Keratinocyte (primary cell): ENCODE results near the gene NTNG2. TPM values are rescaled to one million over a fixed set of nuclear protein-coding genes. Genes with fewer than 3 reads are reported as not detected.

Experiments
- DNase-seq: peaks from one replicate; pipeline ENCODE4 v3.0.0-alpha.2; 2011; ENCODE audit warnings: low read depth, missing footprints, low spot score
- FAIRE-seq: peaks from 2 replicates; lab custom pipeline; 2011; peaks lifted over from hg19 to GRCh38; lab: Jason Lieb, UNC
- H2AFZ ChIP-seq: 2 replicates; pipeline ENCODE4 v1.6.0; 2012; ENCODE audit warnings: low read length, control low read depth, inconsistent platforms; ENCODE audit not compliant: control insufficient read depth
- H3K27ac ChIP-seq: 2 replicates; pipeline ENCODE4 v1.5.1; 2011; ENCODE audit warnings: low read length; ENCODE audit not compliant: control insufficient read depth, insufficient read depth
- H3K27me3 ChIP-seq: 3 replicates; pipeline ENCODE4 v1.6.0; 2011; ENCODE audit warnings: low read length; ENCODE audit not compliant: control insufficient read depth, insufficient read depth; ENCODE audit errors: extremely low read depth
- H3K36me3 ChIP-seq, 2 experiments: 2 replicates in 1 of 2; 3 replicates in 1 of 2; pipeline ENCODE4 v1.5.1; 2011; ENCODE audit warnings: low read length in 2 of 2, mild to moderate bottlenecking in 1 of 2; ENCODE audit not compliant: control insufficient read depth in 2 of 2, insufficient read depth in 2 of 2; ENCODE audit errors: extremely low read depth in 1 of 2
- H3K4me1 ChIP-seq: 3 replicates; pipeline ENCODE4 v1.5.1; 2011; ENCODE audit warnings: low read length; ENCODE audit not compliant: control insufficient read depth, insufficient read depth; ENCODE audit errors: extremely low read depth
- H3K4me2 ChIP-seq: 3 replicates; pipeline ENCODE4 v1.6.0; 2011; ENCODE audit warnings: low read depth, low read length; ENCODE audit not compliant: control insufficient read depth, insufficient read depth; ENCODE audit errors: extremely low read depth
- H3K4me3 ChIP-seq, 3 experiments: fragments of 200-600 bp in 1 of 3; sonication (generic) in 1 of 3; 2 replicates in 2 of 3; 3 replicates in 1 of 3; pipeline ENCODE4 v1.5.1; 2011 to 2016; ENCODE audit warnings: low read length in 3 of 3, mild to moderate bottlenecking in 3 of 3, control low read depth in 2 of 3, inconsistent platforms in 1 of 3, low read depth in 1 of 3, mixed read lengths in 1 of 3, mixed run types in 1 of 3, moderate library complexity in 1 of 3; ENCODE audit not compliant: control insufficient read depth in 2 of 3, insufficient read depth in 2 of 3; ENCODE audit errors: extremely low read depth in 1 of 3
- H3K79me2 ChIP-seq: 2 replicates; pipeline ENCODE4 v1.6.0; 2012; ENCODE audit warnings: low read length; ENCODE audit not compliant: control insufficient read depth, insufficient read depth
- H3K9ac ChIP-seq: 3 replicates; pipeline ENCODE4 v1.6.0; 2011; ENCODE audit warnings: low read length; ENCODE audit not compliant: control insufficient read depth, insufficient read depth; ENCODE audit errors: extremely low read depth
- H3K9me1 ChIP-seq: 3 replicates; pipeline ENCODE4 v1.6.0; 2011; ENCODE audit warnings: low read length; ENCODE audit not compliant: control insufficient read depth, insufficient read depth; ENCODE audit errors: extremely low read depth
- H3K9me3 ChIP-seq: 2 replicates; pipeline ENCODE4 v1.5.1; 2012; ENCODE audit warnings: low read depth, low read length; ENCODE audit not compliant: control insufficient read depth
- H4K20me1 ChIP-seq: 3 replicates; pipeline ENCODE4 v1.6.0; 2011; ENCODE audit warnings: low read length; ENCODE audit not compliant: control insufficient read depth, insufficient read depth; ENCODE audit errors: extremely low read depth
- EZH2 ChIP-seq: IDR thresholded peaks from one replicate; pipeline ENCODE4 v1.6.1; 2012; ENCODE audit warnings: inconsistent platforms, mild to moderate bottlenecking, low read length, moderate library complexity
- dilution Hi-C: fragments of 300-500 bp; cut with MboI; formaldehyde crosslinking; loops from one replicate; pipeline ENCODE4 v1.7.0; 2020; ENCODE audit warnings: low sequenced_read_pairs; ENCODE audit not compliant: extremely low pct_ligation_motif_present
- polyA plus RNA-seq, 5 experiments: library from polyadenylated mRNA; depleted of rRNA in 3 of 5; stranded (reverse) in 3 of 5; stranded (forward) in 1 of 5; unstranded in 1 of 5; fragments of >200 nt; gene quantifications; 1 replicate in 1 of 5; 2 replicates in 3 of 5; 3 replicates in 1 of 5; pipeline versions ENCODE4 v1.2.1 to v1.2.3, GENCODE V29; 2011 to 2012; ENCODE audit warnings: missing spikeins in 2 of 5, low read depth in 1 of 5, low replicate concordance in 1 of 5
- TF ChIP-seq, protein P1 (sequence below), 3 experiments: IDR thresholded peaks in 1 of 3; conservative IDR thresholded peaks in 1 of 3; optimal IDR thresholded peaks in 1 of 3; 2 replicates in 2 of 3; 3 replicates in 1 of 3; pipeline versions ENCODE3 to v1.5.1; 2011; ENCODE audit warnings: low read length in 3 of 3, mild to moderate bottlenecking in 3 of 3, moderate library complexity in 2 of 3, control low read depth in 1 of 3, inconsistent platforms in 1 of 3; ENCODE audit not compliant: insufficient read depth in 2 of 3; ENCODE audit errors: extremely low read depth in 1 of 3

Gene NTNG2
- polyA plus RNA-seq, 1 donor (not counting 4 experiments of a cell fraction or from before 2014, with no cell fraction given) = 0.05 TPM

DNA sequence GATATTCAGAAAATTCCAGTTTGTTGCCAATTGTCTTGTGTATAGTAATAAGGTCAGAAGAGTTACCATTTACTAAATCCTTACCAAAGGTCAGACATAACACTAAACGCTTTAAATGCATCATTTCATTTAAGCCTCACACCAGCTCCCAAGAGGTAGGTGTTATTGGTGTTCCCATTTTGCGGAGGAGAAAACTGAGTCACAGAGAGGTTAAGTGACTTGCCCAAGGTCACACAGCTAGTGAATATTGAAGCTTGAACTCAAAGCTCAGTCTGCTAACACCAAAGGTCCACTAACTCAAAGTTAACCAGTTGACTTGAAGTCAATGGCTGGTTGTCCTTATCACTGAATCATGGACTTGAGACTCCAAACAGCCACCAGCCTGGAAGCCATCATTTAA is 40.8 kb upstream of the NTNG2 start:
- TF ChIP-seq, protein P1, sequence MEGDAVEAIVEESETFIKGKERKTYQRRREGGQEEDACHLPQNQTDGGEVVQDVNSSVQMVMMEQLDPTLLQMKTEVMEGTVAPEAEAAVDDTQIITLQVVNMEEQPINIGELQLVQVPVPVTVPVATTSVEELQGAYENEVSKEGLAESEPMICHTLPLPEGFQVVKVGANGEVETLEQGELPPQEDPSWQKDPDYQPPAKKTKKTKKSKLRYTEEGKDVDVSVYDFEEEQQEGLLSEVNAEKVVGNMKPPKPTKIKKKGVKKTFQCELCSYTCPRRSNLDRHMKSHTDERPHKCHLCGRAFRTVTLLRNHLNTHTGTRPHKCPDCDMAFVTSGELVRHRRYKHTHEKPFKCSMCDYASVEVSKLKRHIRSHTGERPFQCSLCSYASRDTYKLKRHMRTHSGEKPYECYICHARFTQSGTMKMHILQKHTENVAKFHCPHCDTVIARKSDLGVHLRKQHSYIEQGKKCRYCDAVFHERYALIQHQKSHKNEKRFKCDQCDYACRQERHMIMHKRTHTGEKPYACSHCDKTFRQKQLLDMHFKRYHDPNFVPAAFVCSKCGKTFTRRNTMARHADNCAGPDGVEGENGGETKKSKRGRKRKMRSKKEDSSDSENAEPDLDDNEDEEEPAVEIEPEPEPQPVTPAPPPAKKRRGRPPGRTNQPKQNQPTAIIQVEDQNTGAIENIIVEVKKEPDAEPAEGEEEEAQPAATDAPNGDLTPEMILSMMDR (optimal IDR thresholded peaks at IDR 0.05 in 1 of 3, IDR thresholded peaks at IDR 0.05 in 1 of 3, conservative IDR thresholded peaks at IDR 0.05 in 1 of 3; ENCODE audit: extremely low read depth in 1 of 3, insufficient read depth in 2 of 3, low read length in 3 of 3) = no peak
- TF ChIP-seq EZH2 = no peak
- Histone ChIP-seq H3K4me1 (no peaks in the 10 kb centered on the region), H3K4me2 (no peak overlapping the region), H2AFZ (no peak overlapping the region), H3K9ac (no peak overlapping the region), H4K20me1 (no peaks in the 10 kb centered on the region), H3K36me3 (no peaks in the 10 kb centered on the region), H3K27me3 (peaks cover 71% of the 10 kb centered on the region), H3K27ac (no peak overlapping the region), H3K79me2 (no peaks in the 10 kb centered on the region), H3K9me3 (no peaks in the 10 kb centered on the region), H3K4me3 (no peak overlapping the region), H3K9me1 (no peaks in the 10 kb centered on the region)
- dilution Hi-C loops = no loop called here
- DNase-seq = no peak
- FAIRE-seq = no peak

- H3K4me1 ChIP-seq = no peaks in the 10 kb centered on the region
- no peak overlapping the region for H2AFZ ChIP-seq
- H3K4me2 ChIP-seq = no peak overlapping the region
- no peaks in the 10 kb centered on the region for H4K20me1 ChIP-seq
- no peak overlapping the region for H3K4me3 ChIP-seq
- dilution Hi-C loops = no loop called here
- H3K9me3 ChIP-seq = no peaks in the 10 kb centered on the region
- H3K36me3 ChIP-seq = no peaks in the 10 kb centered on the region
- DNase-seq (no peak), FAIRE-seq (no peak)
- H3K79me2 ChIP-seq = no peaks in the 10 kb centered on the region
- H3K9ac ChIP-seq = no peak overlapping the region
- no peaks in the 10 kb centered on the region for H3K9me1 ChIP-seq
- no peak overlapping the region for H3K27ac ChIP-seq
- TF ChIP-seq, protein P1 (optimal IDR thresholded peaks at IDR 0.05 in 1 of 3, IDR thresholded peaks at IDR 0.05 in 1 of 3, conservative IDR thresholded peaks at IDR 0.05 in 1 of 3; ENCODE audit: extremely low read depth in 1 of 3, insufficient read depth in 2 of 3, low read length in 3 of 3) = no peak
- TF ChIP-seq EZH2 = peak; percentile 5
- H3K27me3 ChIP-seq = peaks cover 77% of the 10 kb centered on the region
Measured at GRCh38 chr9:132124800-132125199, 37.1 kb upstream of the NTNG2 start.
